Transverse colon (tissue), 4 donors: ENCODE results near the gene AHNAK2. TPM values are rescaled to one million over a fixed set of nuclear protein-coding genes. Genes with fewer than 3 reads are reported as not detected.

Experiments used
- DNase-seq: peaks from one replicate; pipeline ENCODE4 v3.0.0-alpha.2; 2019
- H3K27ac ChIP-seq, 4 donors: fragments of 200-600 bp; sonication (generic); 2 replicates each; pipeline ENCODE4 v1.5.1; 2016 to 2018; ENCODE audit warnings: inconsistent platforms in 4 of 4
- H3K27me3 ChIP-seq: fragments of 200-600 bp; sonication (generic); 2 replicates; pipeline ENCODE4 v1.5.1; 2017; ENCODE audit warnings: inconsistent platforms
- H3K36me3 ChIP-seq, 4 donors: fragments of 200-600 bp; sonication (generic); 2 replicates each; pipeline ENCODE4 v1.5.1; 2017 to 2019; ENCODE audit warnings: inconsistent platforms in 4 of 4
- H3K4me1 ChIP-seq, 4 donors: fragments of 200-600 bp; sonication (generic); 2 replicates each; pipeline ENCODE4 v1.5.1; 2017 to 2020; ENCODE audit warnings: inconsistent platforms in 4 of 4
- H3K4me3 ChIP-seq, 4 donors: fragments of 200-600 bp; sonication (generic); 1 replicate in 1 of 4; 2 replicates in 3 of 4; pipeline versions ENCODE4 v1.5.1 to v1.6.1; 2017 to 2019; ENCODE audit warnings: inconsistent platforms in 4 of 4
- H3K9me3 ChIP-seq, 2 donors: fragments of 200-600 bp; sonication (generic); 2 replicates each; pipeline ENCODE4 v1.5.1; 2017 to 2019; ENCODE audit warnings: inconsistent platforms in 2 of 2
- EP300 ChIP-seq: sonication (generic); formaldehyde crosslinking; IDR thresholded peaks from one replicate; pipeline ENCODE4 v1.6.1; 2017; ENCODE audit warnings: antibody characterized with exemption, low read depth
- POLR2A ChIP-seq: fragments of 450-650 bp; IDR thresholded peaks from one replicate; pipeline ENCODE4 v1.6.1; 2016; ENCODE audit warnings: antibody characterized with exemption, mild to moderate bottlenecking, moderate library complexity
- POLR2AphosphoS5 ChIP-seq, 3 donors: sonication (generic); formaldehyde crosslinking; IDR thresholded peaks; one replicate each; pipeline ENCODE4 v1.6.1; 2016; ENCODE audit warnings: antibody characterized with exemption in 3 of 3
- WGBS, 2 donors: methylation state at CpG; one replicate each; pipeline ENCODE4 v1.1.5; 2018; ENCODE audit warnings: low coverage in 1 of 2; 5-methylcytosine and 5-hydroxymethylcytosine counted together
- in situ Hi-C, 4 donors: fragments of 200-750 bp; cut with MboI; loops; one replicate each; pipeline versions ENCODE4 v1.15.0 to v1.15.1; 2017; ENCODE audit warnings: low sequenced_read_pairs in 3 of 4, low pct_ligation_motif_present in 1 of 4, low pct_unique_long_range_greater_than_20kb in 1 of 4
- intact Hi-C: fragments of 100-400 bp; cut with DNase I; formaldehyde crosslinking; loops from one replicate; pipeline ENCODE4 v1.15.1; 2023; ENCODE audit warnings: low total_unique reads
- total RNA-seq, 4 donors: library from RNA; depleted of rRNA; stranded (reverse); fragments of >200 nt; gene quantifications; one replicate each; pipeline ENCODE4 v1.1.0, GENCODE V29; 2016
- TF ChIP-seq, protein P1 (sequence below), 5 experiments: fragments of 200-600 bp in 3 of 5; fragments of 450-650 bp in 2 of 5; sonication (generic) in 3 of 5; IDR thresholded peaks; 1 replicate in 2 of 5; 2 replicates in 3 of 5; pipeline ENCODE4 v1.5.1; 2016 to 2017; ENCODE audit warnings: antibody characterized with exemption in 5 of 5, inconsistent platforms in 3 of 5, mild to moderate bottlenecking in 2 of 5, moderate library complexity in 1 of 5

Gene AHNAK2
- total RNA-seq, 4 donors from 2014 or later = 19.4 to 75.2 (median 28.5) TPM

DNA sequence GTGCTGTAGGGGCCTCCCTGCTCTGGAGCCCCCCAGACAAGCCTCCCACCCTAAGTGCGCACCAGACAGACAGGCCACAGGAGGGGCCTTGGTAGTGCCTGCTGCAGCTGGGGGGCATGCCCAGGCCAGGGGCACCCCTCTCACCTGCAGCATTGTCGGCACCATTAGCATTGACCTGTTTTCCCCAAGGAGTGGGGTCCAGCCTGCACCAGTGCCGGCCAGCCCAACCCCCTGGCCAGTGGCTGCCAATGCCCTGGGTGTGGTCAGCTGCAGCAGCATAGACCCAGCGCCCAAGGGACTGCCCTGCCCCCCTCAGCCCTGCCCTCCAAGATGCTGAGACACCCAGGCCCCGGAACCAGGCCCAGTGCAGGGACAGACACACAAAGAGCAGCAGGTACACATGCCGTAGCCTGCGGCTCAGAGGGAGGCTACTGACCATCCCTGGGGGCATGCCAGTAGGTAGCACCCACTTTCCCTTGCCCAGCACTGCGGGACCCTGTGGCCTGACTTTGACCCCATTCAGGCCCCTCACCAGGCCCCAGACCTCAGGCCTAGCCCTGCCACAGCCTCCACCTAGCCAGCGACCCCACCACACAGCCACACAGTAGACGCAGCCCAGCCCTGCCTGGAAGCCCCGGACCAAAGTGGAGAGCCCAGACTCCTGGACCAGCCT lies 1.0 kb downstream of the AHNAK2 start:
- H3K4me3 ChIP-seq = peak overlapping the region in 3 of 4 donors; percentile 39 to 55 (median 50)
- DNase-seq = no peak
- in situ Hi-C loops = loop anchor here in 1 of 4 donors (10.0 kb wide), 1 partner anchor 68 kb away; no protein-coding TSS in a partner anchor
- no peaks in the 10 kb centered on the region for H3K36me3 ChIP-seq
- H3K9me3 ChIP-seq = no peaks in the 10 kb centered on the region
- peak overlapping the region in 2 of 4 donors; percentile 8 to 60 for H3K27ac ChIP-seq
- 49% methylated on average over 5 of the region's 11 CpGs; no CpG with 5 or more reads in 1 of the 2 donors for WGBS, 2 donors
- H3K4me1 ChIP-seq = peaks cover 51 to 65% (median 60%) of the 10 kb centered on the region in 4 donors
- intact Hi-C loops = loop anchor here (5.0 kb wide), 1 partner anchor 70 kb away; no protein-coding TSS in a partner anchor
- peaks cover 43% of the 10 kb centered on the region for H3K27me3 ChIP-seq
- TF ChIP-seq EP300 = no peak
- TF ChIP-seq POLR2A = no peak

DNA sequence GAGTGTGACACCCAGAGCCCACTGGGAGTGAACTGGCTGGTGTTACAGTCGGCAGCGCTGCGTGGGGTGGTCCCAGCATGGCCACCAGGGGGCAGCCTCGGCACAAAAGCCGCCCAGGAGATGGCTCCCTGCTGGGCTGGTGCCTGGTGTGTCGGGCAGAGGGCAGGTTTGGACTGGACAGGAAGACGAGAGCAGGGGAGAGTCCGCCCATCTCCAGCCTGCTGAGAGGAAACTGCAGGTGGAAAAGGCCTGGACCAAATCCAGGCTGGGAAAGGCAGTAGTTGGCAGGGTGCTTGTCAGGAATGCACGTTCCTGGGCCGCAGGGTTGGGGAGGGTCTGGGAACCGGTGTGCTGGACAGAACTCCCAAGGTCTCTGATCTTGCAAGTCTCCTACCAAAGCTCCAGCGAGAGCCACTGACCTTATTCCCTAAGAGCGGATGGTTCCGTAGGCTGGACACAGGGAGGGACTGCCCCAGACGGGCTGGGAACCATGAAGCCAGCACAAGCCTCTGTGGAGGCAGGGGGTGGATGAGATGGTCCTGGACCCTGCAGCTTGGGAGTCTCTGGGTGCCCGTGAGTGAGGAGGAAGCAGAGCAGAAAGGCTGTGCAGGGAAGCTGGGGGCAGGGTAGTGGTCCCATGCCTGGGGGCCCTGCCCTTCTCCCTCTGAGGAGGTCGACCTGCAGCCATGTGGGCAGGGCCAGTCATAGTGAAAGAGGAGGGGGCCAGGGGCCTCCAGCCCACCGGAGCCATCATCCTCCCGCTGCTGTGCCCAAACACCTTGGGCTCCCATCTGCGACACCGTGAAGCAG lies 1.8 kb downstream of the AHNAK2 start:
- 28 to 38% methylated on average over 2 to 18 of the region's 21 CpGs for WGBS, 2 donors
- TF ChIP-seq EP300 (no peak), POLR2A (no peak), POLR2AphosphoS5 (IDR thresholded peaks at IDR 0.05) (no peak)
- TF ChIP-seq, protein P1, sequence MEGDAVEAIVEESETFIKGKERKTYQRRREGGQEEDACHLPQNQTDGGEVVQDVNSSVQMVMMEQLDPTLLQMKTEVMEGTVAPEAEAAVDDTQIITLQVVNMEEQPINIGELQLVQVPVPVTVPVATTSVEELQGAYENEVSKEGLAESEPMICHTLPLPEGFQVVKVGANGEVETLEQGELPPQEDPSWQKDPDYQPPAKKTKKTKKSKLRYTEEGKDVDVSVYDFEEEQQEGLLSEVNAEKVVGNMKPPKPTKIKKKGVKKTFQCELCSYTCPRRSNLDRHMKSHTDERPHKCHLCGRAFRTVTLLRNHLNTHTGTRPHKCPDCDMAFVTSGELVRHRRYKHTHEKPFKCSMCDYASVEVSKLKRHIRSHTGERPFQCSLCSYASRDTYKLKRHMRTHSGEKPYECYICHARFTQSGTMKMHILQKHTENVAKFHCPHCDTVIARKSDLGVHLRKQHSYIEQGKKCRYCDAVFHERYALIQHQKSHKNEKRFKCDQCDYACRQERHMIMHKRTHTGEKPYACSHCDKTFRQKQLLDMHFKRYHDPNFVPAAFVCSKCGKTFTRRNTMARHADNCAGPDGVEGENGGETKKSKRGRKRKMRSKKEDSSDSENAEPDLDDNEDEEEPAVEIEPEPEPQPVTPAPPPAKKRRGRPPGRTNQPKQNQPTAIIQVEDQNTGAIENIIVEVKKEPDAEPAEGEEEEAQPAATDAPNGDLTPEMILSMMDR (IDR thresholded peaks at IDR 0.05) = peak; percentile 91 to 97 (median 95)
- intact Hi-C loops = loop anchor here (5.0 kb wide), 1 partner anchor 71 kb away; no protein-coding TSS in a partner anchor
- H3K36me3 ChIP-seq = no peaks in the 10 kb centered on the region
- DNase-seq = peak; percentile 91
- H3K4me1 ChIP-seq = peaks cover 58 to 72% (median 67%) of the 10 kb centered on the region in 4 donors
- in situ Hi-C loops = loop anchor here in 1 of 4 donors (10.0 kb wide), 1 partner anchor 68 kb away; no protein-coding TSS in a partner anchor
- no peaks in the 10 kb centered on the region for H3K9me3 ChIP-seq
- H3K27me3 ChIP-seq = peaks cover 43% of the 10 kb centered on the region
- H3K4me3 ChIP-seq = no peak overlapping the region
- peak overlapping the region in 1 of 4 donors; percentile 19 for H3K27ac ChIP-seq

DNA sequence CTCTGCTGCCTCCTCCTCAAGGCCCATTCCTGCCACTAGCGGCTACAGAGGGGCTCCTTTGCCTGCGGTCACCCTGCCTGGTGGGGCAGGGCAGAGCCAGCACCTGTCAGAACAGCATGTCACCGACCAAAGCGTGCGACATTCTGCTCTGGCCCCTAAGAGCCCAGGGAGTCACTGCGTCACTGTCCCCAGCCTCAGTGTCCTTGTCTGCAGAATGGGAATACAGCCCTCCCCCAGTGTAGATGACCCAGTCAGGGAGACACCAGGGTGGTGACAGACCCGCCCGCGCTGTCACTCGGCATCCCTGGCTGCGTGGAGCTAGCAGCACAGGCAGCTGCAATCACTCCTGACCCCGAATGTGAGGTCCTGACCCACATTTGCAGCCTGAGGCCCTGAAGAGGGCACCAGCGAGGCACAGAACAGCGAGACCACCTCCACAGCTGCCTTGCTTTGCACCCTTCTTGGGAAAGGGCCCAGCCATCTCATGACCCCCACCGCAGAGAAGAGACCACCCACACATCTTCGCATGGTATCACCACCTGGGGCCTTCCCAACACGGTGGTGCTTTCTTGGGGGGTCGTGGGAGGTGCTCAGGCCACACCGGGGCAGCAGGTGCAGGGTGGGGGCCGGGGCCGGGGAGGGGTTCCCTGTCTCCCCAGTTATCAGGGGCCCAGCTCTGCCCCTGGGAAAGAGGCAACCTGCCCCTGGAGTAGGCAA lies 2.5 kb downstream of the AHNAK2 start:
- H3K36me3 ChIP-seq = no peaks in the 10 kb centered on the region
- no peak overlapping the region for H3K4me3 ChIP-seq
- peak overlapping the region in 2 of 4 donors; percentile 89 to 92 for H3K27ac ChIP-seq
- intact Hi-C loops = loop anchor here (5.0 kb wide), 1 partner anchor 72 kb away; no protein-coding TSS in a partner anchor
- in situ Hi-C loops = loop anchor here in 1 of 4 donors (10.0 kb wide), 1 partner anchor 69 kb away; no protein-coding TSS in a partner anchor
- DNase-seq = no peak
- H3K27me3 ChIP-seq = peaks cover 43% of the 10 kb centered on the region
- 60% methylated on average over 17 of the region's 21 CpGs; no CpG with 5 or more reads in 1 of the 2 donors for whole genome bisulfite sequencing, 2 donors
- no peaks in the 10 kb centered on the region for H3K9me3 ChIP-seq
- TF ChIP-seq POLR2AphosphoS5 (IDR thresholded peaks at IDR 0.05) = no peak
- peaks cover 65 to 79% (median 71%) of the 10 kb centered on the region in 4 donors for H3K4me1 ChIP-seq

DNA sequence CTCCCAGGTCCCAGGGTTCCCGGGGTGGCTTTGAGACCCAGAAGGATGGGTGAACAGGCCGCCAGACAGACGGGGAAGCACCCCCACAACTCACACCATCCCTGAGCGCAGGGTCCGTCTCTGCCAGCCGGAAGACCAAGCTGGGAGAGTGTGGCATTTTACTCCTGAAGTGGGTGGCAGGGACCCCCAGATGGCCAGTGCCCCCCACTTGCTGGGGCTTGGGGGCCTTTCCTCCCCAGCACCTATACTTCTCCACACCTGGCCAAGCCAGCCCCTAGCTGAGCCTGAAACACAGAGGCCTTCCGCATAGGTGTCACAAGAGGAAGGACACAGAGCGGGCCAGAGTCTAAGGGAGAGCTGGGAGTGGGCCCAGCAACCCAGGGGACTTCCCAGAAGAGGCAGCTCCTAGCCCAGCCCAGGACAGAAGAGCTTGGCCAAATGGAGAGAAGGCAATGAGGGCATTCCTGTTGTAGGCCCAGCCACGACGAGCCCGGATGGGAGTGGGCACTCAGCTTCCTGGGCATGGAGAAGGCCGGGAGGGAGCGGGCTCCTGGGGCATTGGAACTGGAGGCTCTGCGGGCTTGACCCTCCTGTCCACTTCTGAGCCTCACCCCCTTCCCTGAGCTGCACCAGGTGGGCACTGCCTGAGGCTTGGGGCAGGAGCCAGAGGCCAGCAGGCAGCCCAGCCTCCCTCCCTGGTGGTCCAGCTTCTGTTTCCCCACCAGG lies 3.3 kb downstream of the AHNAK2 start:
- peaks cover 65 to 79% (median 71%) of the 10 kb centered on the region in 4 donors for H3K4me1 ChIP-seq
- in situ Hi-C loops = loop anchor here in 2 of 4 donors (5.0 to 10.0 kb wide), 2 partner anchors 67 to 70 kb away; no protein-coding TSS in a partner anchor
- no peaks in the 10 kb centered on the region for H3K36me3 ChIP-seq
- WGBS, 2 donors = 91% methylated on average over 14 of the region's 14 CpGs; no CpG with 5 or more reads in 1 of the 2 donors
- intact Hi-C loops = loop anchor here (5.0 kb wide), 1 partner anchor 72 kb away; no protein-coding TSS in a partner anchor
- DNase-seq = no peak
- TF ChIP-seq EP300 = no peak
- H3K27ac ChIP-seq = peak overlapping the region; percentile 80 to 92 (median 88)
- H3K27me3 ChIP-seq = peaks cover 43% of the 10 kb centered on the region
- H3K4me3 ChIP-seq = no peak overlapping the region
- H3K9me3 ChIP-seq = no peaks in the 10 kb centered on the region
